Common myeloid progenitor, CD34-positive (primary cell): ENCODE measurements around the gene SYT12.

Source experiments
- CTCF ChIA-PET: fragments of 350-600 bp; sonication (Branson Sonifier 250); formaldehyde crosslinking; loops from one replicate; lab custom pipeline; 2021; ENCODE audit warnings: antibody characterized with exemption; lab: Charles Lee
- POLR2A ChIA-PET: fragments of 350-600 bp; sonication (Branson Sonifier 250); formaldehyde crosslinking; loops from one replicate; lab custom pipeline; 2021; ENCODE audit warnings: antibody characterized with exemption; lab: Charles Lee
- DNase-seq, 3 donors: peaks; one replicate each; pipeline versions ENCODE4 v3.0.0 to v3.0.0-alpha.2; 2013
- H3K27ac ChIP-seq, 2 experiments: 1 replicate in 1 of 2; 2 replicates in 1 of 2; pipeline ENCODE4 v1.7.0; 2013; ENCODE audit warnings: inconsistent platforms in 2 of 2, low read length in 2 of 2, mild to moderate bottlenecking in 2 of 2, low read depth in 1 of 2, moderate library complexity in 1 of 2; ENCODE audit not compliant: severe bottlenecking in 2 of 2, insufficient read depth in 1 of 2, poor library complexity in 1 of 2
- H3K27me3 ChIP-seq, 5 experiments: replicated peaks in 2 of 5; 1 replicate in 3 of 5; 2 replicates in 2 of 5; pipeline versions ENCODE4 v1.6.1 to v1.7.0; 2013; ENCODE audit warnings: low read length in 4 of 5, mild to moderate bottlenecking in 2 of 5, moderate library complexity in 2 of 5, inconsistent platforms in 1 of 5; ENCODE audit not compliant: insufficient read depth in 5 of 5, control insufficient read depth in 4 of 5
- H3K36me3 ChIP-seq, 4 experiments: 1 replicate in 2 of 4; 2 replicates in 2 of 4; pipeline versions ENCODE4 v1.6.1 to v1.7.0; 2013; ENCODE audit warnings: low read length in 3 of 4, control low read depth in 1 of 4, mild to moderate bottlenecking in 1 of 4; ENCODE audit not compliant: control insufficient read depth in 4 of 4, insufficient read depth in 4 of 4
- H3K4me1 ChIP-seq, 4 experiments: 1 replicate in 3 of 4; 2 replicates in 1 of 4; pipeline versions ENCODE4 v1.6.1 to v1.7.1; 2013; ENCODE audit warnings: low read length in 3 of 4, mild to moderate bottlenecking in 3 of 4, control low read depth in 1 of 4, inconsistent platforms in 1 of 4, moderate library complexity in 1 of 4; ENCODE audit not compliant: control insufficient read depth in 4 of 4, insufficient read depth in 4 of 4; ENCODE audit errors: control extremely low read depth in 1 of 4
- H3K4me3 ChIP-seq, 7 experiments: 1 replicate in 4 of 7; 2 replicates in 3 of 7; pipeline versions ENCODE4 v1.5.1 to v1.7.0; 2013; ENCODE audit warnings: mild to moderate bottlenecking in 7 of 7, low read length in 6 of 7, moderate library complexity in 6 of 7, inconsistent platforms in 2 of 7, low read depth in 2 of 7, control low read depth in 1 of 7; ENCODE audit not compliant: insufficient read depth in 4 of 7, control insufficient read depth in 1 of 7; ENCODE audit errors: extremely low read depth in 1 of 7
- H3K9me3 ChIP-seq, 5 experiments: 1 replicate in 4 of 5; 2 replicates in 1 of 5; pipeline versions ENCODE4 v1.6.1 to v1.7.1; 2013; ENCODE audit warnings: low read length in 4 of 5, mild to moderate bottlenecking in 2 of 5, inconsistent platforms in 1 of 5, low read depth in 1 of 5, moderate library complexity in 1 of 5; ENCODE audit not compliant: control insufficient read depth in 4 of 5, insufficient read depth in 2 of 5; ENCODE audit errors: control extremely low read depth in 1 of 5
- WGBS: methylation state at CpG from one replicate; pipeline ENCODE4 v1.1.5; 2013; ENCODE audit not compliant: insufficient coverage; 5-methylcytosine and 5-hydroxymethylcytosine counted together

SYT12 gene

GRCh38 chr11:67073908-67074307, 51.0 kb downstream of the SYT12 start:
- H3K36me3 ChIP-seq, result no peaks in the 10 kb centered on the region
- 90% methylated on average over 5 of the region's 9 CpGs for WGBS
- H3K9me3 ChIP-seq, result no peaks in the 10 kb centered on the region
- H3K27ac ChIP-seq, result no peak overlapping the region
- H3K27me3 ChIP-seq, result peaks cover 0 to 16% (median 2%) of the 10 kb centered on the region in 5 experiments
- DNase-seq, result no peak
- ChIA-PET CTCF (interaction anchor here (0.9 to 12.7 kb wide), 6 partner anchors 9 to 31 kb away, joined by 3 to 110 read pairs (median 4); partner anchors contain the start of gene RHOD), POLR2A (no interaction called here)
- peaks cover 0 to 6% (median 3%) of the 10 kb centered on the region in 4 experiments for H3K4me1 ChIP-seq
- no peak overlapping the region for H3K4me3 ChIP-seq

DNA sequence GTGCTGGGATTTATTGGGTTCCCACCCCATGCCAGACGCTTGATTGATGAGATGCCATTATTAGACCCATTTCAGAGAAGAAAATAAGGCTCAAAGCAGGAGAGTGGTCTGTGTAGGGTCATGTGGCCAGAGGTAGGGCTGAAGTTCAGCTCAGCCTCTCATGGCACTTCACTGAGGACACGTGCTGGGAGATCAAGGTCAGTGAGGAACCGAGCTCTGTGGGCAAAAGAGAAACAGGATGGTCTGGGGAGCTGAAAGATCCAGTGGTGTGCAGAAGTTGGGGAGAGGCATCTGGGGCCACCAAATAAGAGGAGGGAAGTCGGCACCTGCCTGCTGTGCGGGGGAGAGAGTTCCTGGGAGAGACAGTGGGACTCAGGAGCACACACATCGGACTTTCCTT, 53.3 kb downstream of the SYT12 start:
- Histone ChIP-seq H3K27ac (no peak overlapping the region), H3K27me3 (peaks cover 0 to 7% (median 2%) of the 10 kb centered on the region in 5 experiments), H3K36me3 (no peaks in the 10 kb centered on the region), H3K4me3 (no peak overlapping the region), H3K9me3 (no peaks in the 10 kb centered on the region), H3K4me1 (peaks cover 0 to 6% (median 3%) of the 10 kb centered on the region in 4 experiments)
- DNase-seq, result no peak
- WGBS, result 90% methylated on average over 6 of the region's 6 CpGs
- CTCF ChIA-PET, result interaction anchor here (0.7 to 12.7 kb wide), 7 partner anchors 8 to 328 kb away, joined by 3 to 110 read pairs (median 3); partner anchors contain the start of gene RHOD
- POLR2A ChIA-PET, result no interaction called here

DNA sequence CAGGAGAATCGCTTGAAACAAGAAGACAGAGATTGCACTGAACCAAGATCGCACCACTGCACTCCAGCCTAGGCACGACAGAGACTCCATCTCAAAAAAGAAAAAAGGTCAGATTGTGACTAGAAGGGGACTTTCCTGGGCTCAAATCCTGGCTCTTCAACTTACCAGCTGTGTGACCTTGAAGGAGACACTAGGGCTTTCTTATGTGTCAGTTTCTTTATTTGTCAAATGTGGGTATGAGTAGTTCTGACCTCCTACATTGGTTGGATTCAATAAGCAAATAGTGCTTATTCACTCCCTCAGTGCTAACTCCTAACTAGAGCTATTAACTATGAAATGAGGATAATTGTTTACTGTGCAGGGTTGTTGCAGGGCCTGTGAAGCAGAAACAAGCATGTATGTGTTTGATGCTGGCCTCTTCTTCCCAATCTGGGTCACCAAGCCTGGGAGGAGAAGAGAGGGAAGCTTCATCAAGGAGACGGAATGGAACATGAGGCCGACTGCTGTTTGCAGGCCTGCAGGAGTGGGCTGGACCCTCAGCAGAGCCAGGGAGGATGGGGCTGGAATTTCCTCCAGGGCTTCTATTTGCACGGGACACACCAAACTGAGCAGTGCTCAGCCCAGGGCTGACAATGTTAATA, 56.3 kb downstream of the SYT12 start:
- CTCF ChIA-PET, result interaction anchor here (1.1 to 3.7 kb wide), 3 partner anchors 9 to 95 kb away, joined by 4 to 41 read pairs (median 6); no protein-coding TSS in a partner anchor
- Histone ChIP-seq H3K36me3 (no peaks in the 10 kb centered on the region), H3K27me3 (peaks cover 0 to 5% (median 0%) of the 10 kb centered on the region in 5 experiments), H3K9me3 (no peaks in the 10 kb centered on the region), H3K27ac (no peak overlapping the region), H3K4me1 (peaks cover 0 to 13% (median 11%) of the 10 kb centered on the region in 4 experiments), H3K4me3 (no peak overlapping the region)
- no peak for DNase-seq
- POLR2A ChIA-PET, result no interaction called here
- 98% methylated on average over 5 of the region's 6 CpGs for WGBS

GRCh38 chr11:67082071-67082791, 59.3 kb downstream of the SYT12 start:
- WGBS, result 18% methylated on average over 19 of the region's 20 CpGs
- Histone ChIP-seq H3K27me3 (peaks cover 0 to 3% (median 0%) of the 10 kb centered on the region in 5 experiments), H3K9me3 (no peaks in the 10 kb centered on the region), H3K4me1 (peaks cover 0 to 13% (median 11%) of the 10 kb centered on the region in 4 experiments), H3K27ac (no peak overlapping the region), H3K4me3 (peak overlapping the region in 4 of 7 experiments; percentile 13 to 64 (median 52)), H3K36me3 (no peaks in the 10 kb centered on the region)
- peak; percentile 26 to 36 (median 36) for DNase-seq
- CTCF ChIA-PET, result interaction anchor here (0.6 to 3.7 kb wide), 17 partner anchors 9 to 300 kb away, joined by 3 to 41 read pairs (median 5); no protein-coding TSS in a partner anchor
- POLR2A ChIA-PET, result interaction anchor here (0.8 kb wide), 1 partner anchor 37 kb away, joined by 5 read pairs; the partner anchor contains the start of gene KDM2A

GRCh38 chr11:67083786-67084366, 60.9 kb downstream of the SYT12 start:
- CTCF ChIA-PET, result interaction anchor here (0.7 to 3.4 kb wide), 5 partner anchors 8 to 116 kb away, joined by 3 to 9 read pairs (median 3); no protein-coding TSS in a partner anchor
- POLR2A ChIA-PET, result no interaction called here
- Histone ChIP-seq H3K36me3 (no peaks in the 10 kb centered on the region), H3K27ac (no peak overlapping the region), H3K4me1 (peaks cover 0 to 13% (median 11%) of the 10 kb centered on the region in 4 experiments), H3K27me3 (no peaks in the 10 kb centered on the region), H3K9me3 (no peaks in the 10 kb centered on the region), H3K4me3 (no peak overlapping the region)
- DNase-seq, result no peak
- WGBS, result 95% methylated on average over 6 of the region's 8 CpGs

DNA sequence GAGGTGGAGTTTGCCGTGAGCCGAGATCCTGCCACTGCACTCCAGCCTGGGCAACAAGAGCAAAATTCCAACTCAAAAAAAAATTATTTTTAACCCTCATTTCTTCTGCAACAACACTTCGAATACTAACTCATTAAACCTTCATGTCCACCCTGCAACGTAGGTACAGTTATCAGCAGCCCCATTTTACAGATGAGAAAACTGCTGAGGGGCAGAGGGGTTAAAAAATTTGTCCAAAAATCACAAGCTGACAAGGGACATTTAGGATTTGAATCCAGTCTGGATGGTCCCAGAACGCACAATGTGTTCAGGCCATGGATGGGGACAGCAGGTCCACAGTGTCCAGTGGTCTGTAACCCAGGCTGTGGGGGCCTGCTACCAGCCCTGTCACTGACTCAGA, 62.7 kb downstream of the SYT12 start:
- DNase-seq, result no peak
- Histone ChIP-seq H3K9me3 (no peaks in the 10 kb centered on the region), H3K27ac (no peak overlapping the region), H3K27me3 (no peaks in the 10 kb centered on the region), H3K4me3 (no peak overlapping the region), H3K36me3 (no peaks in the 10 kb centered on the region), H3K4me1 (peaks cover 0 to 13% (median 11%) of the 10 kb centered on the region in 4 experiments)
- POLR2A ChIA-PET, result no interaction called here
- 100% methylated on average over 2 of the region's 5 CpGs for WGBS
- CTCF ChIA-PET, result interaction anchor here (1.7 to 1.9 kb wide), 2 partner anchors 12 to 29 kb away, joined by 5 to 6 read pairs; no protein-coding TSS in a partner anchor
